Stimulated activated CD4-positive, alpha-beta T cell treated with anti-CD3 and anti-CD28 coated beads, Interleukin-15, amount 100 ng/mL, for 1 hour (primary cell): ENCODE data around the gene PRDM15.
A peak's percentile ranks its signal among the peaks of the same experiment; 100 is the strongest.

Source experiments
- DNase-seq, 2 donors: peaks; one replicate each; pipeline ENCODE4 v3.0.0-alpha.2; 2020; ENCODE audit warnings: low read depth in 1 of 2, low spot score in 1 of 2

PRDM15 gene

DNA sequence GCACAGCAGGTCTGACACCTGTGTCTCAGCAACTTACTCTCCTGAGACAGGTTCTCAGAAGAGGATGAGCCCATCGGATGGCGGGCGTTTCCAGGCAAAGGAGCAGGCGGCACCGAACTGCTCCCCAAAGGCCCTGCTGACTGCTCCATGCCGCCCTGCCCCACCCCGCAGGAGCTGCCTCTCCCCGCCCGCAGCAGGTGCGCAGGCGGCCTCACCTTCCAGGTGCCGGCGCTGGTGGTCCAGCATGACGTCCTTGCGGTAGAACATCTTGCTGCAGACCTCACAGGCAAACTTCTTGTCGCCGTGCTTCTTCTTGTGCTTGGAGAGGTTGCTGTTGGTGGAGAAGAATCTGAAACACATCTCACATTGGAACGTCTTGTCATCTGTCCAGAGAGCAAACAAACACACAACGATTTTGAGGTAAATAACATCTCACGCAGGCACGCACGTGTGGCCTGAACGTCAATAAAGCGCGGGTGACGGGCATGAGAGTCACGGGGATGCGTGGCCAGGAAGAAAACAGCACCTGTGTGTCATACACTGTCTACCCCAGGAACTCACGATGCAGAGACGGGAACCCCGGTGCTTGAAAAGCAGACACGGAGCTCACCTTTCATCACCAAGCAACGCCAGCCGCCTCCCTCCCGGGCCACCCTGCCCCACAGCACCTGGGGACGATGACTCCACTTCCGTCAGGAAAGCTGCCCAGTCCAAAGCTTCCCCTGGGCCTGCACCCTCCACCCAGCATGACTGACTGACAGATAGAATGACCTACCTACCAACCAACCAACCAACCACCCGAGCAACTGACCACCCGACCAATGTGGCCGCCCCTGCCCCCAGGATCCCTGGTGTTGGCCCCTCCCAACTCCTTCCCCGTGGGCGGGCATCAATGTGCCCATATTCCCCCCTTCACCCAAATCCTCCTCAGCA is 50.9 kb downstream of the PRDM15 start:
- DNase-seq: no peak

DNA sequence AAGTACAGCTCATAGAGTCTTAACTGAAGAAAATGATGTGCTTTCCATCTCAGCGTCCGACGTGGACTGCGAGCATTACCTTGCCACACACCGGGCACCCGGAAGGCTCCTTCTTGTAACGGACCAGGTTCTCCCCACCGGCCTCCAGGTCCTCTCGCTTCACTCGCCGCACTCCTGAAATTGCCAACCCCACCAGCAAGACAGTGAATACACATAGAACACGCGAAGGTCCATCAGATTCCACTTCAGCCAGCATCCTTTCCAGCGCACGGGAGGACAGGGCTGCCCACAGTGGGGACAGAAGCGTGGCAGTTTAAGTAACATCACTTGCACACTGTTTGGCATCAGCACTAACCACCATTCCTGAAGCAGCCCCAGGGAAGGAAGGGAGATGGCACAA is 53.3 kb downstream of the PRDM15 start:
- no peak for DNase-seq

DNA sequence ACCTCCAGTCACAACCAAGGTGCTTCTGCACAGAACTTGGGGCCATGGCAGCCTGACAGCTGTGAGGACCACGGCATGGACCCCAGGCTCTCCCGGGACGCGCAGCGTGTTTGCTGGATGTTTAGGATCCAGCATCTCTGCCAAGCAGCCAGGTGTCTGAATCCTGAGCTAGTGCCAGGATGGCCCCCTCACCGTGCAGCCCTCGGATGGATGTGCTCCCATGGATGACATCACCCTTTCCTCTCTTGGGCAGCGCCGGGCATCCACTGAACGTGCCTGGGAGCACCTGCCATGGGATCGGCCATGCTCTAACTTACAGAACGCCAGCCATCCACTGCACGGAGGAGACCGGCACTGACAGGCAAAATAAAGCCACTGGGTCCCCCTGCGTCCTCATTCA is 53.9 kb downstream of the PRDM15 start:
- no peak for DNase-seq

DNA sequence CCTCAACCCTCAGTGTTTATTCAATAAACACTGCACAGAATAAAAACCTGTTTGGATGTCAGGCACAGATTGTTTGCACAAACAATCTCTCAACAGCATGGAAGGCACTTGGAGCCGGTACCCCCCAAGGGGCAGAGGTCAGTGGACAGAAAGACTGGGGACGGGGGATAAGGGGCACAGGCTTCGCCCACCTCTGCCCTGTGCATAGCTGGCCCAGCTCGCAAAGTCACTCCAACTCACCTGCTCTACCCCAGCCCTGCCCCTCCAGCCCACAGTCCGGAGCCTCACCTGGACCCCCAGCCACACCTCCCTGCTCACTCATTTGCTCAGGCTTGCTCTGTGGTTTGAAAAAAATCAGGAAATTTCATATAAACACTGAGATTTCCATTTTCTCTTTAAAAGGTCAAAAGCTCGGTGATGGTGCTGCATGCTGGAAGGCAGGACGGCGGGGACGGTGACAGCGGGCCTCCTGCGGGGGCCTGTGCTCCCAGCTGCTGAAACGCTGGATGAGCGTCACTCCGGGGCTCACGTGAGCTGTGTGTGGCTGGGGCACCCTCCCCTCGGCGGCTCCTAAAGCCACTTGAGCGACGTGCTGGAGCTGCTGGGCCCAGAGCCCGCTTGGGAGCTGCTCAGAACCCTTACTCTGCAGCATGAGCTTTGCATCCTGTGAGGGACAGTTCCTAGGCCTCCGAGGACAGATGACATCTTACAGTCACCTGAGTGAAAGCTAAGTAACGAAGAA is 54.5 kb downstream of the PRDM15 start:
- DNase-seq: no peak

DNA sequence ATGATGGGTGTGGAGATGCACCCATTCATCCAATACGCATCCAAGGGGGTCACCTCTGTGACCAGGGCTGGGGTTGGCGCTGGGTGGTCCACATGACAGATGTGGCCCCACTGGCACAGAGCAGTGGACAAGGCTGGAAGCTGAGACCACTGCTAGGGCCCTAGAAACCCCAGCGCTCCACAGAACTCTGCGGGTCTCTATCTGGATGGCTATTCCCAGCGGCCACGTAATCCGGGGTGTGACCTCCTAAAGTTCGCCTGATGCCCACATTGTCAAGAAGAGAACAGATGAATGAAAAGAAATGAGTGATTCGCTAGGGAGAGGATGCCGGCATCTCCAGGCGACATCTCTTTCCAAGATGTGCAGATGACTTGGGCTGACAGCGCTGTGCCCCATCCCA is 55.2 kb downstream of the PRDM15 start:
- DNase-seq: no peak

DNA sequence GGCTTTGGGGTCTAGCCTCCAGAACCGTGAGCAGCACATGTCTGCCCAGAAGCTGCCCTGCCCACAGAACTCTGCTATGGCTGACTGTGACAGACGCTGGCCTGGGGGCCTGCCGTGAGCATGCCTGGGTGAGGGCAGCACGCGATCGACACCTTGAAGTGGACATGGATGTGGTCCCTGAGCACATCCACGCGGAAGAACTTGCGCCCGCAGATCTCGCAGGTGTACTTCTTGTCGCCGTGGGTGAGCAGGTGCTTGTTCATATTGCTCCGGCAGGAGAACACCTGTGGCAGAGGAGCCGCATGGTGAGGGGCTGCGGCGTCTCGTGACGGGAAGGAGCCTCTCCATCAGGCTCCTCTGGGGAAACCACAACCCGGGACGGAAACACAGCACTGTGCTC is 56.0 kb downstream of the PRDM15 start:
- no peak for DNase-seq

DNA sequence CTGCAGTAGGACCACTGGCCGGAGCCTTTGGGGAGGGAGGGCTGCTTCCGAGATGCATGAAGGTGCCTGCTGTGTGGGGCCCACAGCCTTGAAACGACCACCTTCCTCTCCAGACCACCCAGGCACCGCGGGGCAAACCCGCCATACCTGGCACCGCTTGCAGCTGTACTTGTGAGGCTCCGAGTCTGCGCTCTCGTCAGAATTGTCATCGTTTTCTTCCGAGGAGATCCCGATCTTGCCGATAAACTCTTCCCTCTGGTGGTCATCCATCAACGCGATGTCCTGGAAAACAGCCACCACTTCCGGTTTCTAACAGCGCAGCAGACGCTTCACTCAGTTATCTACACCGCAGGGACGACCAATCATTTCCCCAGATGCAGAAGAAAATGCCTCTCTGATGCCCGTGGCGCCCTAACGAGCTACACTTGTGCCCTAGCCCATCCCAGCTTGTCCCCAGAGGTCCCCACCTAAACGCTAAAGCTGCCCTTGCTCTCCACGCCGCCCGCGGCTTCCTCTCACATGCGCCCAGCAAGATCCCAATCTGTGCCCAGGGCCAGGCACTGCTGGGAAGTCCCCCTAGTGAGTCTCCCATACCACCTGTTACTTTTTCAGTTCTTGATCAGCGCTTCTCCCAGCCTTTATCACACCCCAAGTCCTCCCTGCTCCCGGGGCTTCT is 57.2 kb downstream of the PRDM15 start:
- DNase-seq: no peak

DNA sequence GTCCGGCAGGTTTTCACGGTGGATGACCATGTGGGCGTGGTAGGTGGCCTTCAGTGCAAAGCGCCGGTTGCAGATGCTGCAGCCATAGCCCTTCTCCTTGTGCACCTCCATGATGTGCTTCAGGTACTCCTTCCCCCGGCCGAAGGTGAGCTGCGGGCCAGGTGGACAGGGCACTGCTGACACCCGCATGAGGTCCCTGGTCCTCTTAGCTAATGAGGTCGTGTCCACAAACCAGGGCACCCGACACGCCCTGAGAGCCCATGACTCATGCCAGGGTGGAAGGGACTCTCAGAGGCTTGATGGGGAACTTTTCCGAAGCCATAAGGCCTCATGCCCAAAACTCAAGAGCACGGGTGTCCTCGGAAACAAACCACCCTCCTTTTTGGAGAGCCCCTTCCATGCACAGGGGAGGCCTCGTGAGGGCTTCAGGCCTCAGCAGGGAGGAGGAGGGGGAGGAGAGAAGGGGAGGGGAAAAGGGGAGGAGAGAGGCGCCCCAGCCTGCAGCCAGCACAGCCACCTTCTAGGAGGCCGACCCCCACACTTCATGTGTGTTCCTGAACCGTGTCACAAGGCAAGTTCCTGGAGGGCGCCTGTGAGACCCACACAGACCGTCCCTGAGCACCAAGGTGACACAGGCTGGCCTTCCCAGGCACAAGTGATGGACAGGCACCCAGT is 57.9 kb downstream of the PRDM15 start:
- DNase-seq: no peak

DNA sequence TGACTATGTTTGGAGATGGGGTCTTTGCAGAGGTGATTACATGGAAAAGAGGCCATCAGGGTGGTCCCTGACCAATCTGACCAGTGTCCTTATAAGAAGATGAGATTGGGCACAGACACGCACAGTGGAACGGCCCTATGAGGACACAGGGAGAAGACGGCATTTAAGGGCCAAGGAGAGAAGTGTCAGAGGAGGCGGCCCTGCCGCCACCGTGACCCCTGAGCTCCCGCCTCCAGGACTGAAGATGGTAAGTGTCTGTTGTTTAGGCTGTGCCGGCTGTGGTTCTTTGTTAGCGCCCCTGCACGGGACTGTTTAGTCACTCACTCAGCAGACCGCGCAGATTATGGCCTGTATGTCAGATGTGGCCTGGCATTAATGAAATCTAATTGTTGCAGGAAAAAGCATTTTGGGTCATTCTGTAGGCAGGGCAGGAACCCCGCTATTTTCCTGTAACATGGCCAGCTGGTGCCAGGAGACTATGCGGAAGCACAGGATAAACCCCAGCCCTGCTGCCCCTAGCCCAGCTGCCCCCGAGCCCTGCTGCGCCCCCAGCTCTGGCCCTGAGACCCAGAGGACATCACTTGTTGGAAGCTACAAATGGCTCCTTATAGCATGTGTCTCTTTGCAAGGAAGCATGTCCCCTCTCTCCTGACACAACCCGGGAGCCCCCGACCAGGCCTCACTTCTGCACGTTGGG is 58.6 kb downstream of the PRDM15 start:
- DNase-seq: no peak

DNA sequence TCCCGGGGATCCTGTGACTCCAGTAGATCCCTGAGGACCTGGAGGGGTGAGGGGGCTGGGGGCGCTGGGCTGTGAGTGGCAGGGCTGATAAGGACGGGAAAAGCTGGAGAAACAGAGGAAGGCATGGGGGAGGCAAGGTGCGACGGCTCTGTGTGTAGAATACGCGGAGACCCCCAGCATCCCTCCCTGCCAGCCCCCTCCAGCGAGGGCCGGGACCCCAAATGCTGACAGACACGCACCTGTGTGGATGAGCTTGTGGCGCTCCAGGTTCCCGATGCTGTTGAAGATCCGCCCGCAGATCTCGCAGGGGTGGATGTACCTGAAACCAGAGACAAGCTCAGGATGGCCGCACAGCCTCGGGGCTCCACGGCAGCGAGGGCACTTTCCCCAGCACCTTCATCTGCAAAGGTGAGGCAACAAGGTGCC is 59.3 kb downstream of the PRDM15 start:
- DNase-seq: no peak

DNA sequence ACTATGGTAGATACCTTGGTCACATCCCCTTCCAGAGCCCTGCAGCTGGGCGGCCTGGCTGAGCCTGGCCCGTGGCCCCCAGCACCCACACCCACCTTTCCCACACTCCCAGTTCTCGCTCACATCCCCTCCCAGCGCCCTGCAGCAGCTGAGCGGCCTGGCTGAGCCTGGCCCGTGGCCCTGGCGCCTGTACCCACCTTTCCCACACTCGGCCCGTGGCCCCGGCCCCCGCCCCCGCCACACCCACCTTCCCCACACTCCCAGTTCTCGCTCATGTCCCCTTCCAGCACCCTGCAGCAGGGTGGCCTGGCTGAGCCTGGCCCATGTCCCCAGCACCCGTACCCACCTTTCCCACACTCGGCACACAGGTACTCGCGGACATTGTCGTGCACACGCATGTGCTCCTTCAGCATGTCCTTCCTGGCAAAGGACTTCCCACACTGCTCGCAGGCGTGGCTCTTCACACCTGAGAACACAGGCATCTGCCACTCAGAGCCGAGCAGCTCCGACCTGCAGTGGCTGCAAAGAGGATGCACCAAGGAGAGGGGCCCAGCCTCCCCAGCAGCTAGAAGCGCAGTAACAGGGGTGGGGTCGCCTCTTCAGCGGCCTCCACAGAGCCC is 59.8 kb downstream of the PRDM15 start:
- DNase-seq: no peak

DNA sequence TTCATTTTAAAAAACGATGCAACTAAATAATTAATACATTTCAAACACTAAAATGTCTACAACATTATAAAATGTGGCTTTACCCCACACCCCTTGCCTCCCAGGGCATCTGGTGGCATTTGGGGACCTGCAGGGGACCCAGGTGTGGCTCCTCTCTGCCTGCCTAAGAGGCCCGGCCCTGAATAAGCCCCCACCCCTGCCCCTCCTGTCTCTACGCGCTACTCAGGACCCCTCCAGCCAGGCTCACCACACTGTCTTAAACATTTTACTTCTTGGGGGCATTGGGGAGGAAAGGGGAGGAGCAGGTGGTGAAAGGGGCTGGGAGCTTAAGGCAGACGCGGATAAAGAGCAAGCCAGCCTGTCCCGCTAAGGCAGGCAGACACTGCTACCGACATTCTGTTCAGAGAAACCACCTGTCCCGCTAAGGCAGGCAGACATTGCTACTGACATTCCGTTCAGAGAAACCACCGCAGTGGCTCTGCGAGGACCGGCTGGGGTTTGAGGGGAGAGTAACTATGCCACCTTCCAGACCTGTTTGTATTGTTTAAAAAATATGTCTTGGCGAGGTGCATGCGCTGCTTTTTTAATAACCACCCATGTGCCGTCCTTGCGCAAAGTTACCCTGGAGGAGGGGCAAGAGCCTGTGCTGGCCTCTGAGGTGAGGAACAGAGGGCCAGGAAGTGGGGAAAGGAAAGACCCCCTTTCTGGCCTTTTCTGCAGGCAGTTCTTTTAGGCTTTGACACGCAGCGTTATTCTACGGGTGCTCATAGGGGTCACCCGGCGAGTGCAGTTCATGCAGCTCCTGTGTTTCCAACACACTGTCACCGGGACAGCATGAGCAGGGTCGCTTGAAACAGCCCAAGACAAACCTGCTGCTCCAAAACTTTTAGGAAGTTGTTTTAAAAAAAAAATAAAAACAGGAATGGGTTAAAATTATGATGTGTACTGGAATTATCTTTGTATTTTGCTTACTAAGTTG is 61.0 kb downstream of the PRDM15 start:
- no peak for DNase-seq

DNA sequence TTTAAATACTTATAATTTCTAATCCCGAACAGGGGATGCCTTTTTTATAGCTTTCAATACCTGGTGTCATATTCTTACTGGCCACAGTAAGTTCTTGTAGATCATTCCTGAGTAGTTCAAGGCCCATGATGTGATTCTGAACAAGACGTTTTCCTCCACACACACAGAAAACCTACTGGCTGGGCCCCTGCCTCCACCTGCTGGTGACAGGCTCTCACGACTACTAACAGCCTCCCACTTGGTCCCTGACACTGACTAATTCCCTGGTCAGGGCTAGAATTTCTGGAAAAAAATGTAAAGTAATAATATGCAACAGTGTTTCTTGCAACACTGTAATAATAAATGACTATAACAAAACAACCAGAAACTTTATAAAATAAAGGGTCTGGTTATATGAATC is 61.9 kb downstream of the PRDM15 start:
- peak in 1 of 2 donors; percentile 12 for DNase-seq

DNA sequence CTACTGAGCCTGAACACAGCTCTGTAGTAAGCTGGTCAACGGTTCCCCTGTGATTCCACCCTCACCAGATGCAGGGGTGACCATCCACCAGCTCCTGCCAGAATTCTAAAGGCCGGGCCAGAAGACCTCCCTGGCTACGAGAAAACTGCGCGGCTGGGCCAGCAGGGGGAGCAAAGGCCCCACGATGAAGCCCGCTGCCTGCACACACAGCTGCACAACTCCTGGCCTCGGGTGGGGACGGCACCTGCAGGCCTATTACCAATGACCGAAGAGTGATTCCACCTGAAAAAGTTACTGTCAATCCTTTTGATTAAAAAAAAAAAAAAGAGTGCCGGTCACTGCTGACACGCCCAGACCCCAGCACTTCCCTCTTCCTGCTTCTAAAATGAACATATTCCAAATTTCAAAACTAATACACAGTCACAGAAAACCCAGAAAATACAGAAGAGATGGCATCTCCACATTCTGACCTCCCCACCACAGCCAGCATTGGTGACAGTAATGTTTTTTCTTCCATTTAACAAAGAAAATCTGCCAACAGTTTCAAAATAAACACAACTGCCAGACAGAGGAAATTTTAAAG is 62.5 kb downstream of the PRDM15 start:
- peak; percentile 30 to 46 for DNase-seq

DNA sequence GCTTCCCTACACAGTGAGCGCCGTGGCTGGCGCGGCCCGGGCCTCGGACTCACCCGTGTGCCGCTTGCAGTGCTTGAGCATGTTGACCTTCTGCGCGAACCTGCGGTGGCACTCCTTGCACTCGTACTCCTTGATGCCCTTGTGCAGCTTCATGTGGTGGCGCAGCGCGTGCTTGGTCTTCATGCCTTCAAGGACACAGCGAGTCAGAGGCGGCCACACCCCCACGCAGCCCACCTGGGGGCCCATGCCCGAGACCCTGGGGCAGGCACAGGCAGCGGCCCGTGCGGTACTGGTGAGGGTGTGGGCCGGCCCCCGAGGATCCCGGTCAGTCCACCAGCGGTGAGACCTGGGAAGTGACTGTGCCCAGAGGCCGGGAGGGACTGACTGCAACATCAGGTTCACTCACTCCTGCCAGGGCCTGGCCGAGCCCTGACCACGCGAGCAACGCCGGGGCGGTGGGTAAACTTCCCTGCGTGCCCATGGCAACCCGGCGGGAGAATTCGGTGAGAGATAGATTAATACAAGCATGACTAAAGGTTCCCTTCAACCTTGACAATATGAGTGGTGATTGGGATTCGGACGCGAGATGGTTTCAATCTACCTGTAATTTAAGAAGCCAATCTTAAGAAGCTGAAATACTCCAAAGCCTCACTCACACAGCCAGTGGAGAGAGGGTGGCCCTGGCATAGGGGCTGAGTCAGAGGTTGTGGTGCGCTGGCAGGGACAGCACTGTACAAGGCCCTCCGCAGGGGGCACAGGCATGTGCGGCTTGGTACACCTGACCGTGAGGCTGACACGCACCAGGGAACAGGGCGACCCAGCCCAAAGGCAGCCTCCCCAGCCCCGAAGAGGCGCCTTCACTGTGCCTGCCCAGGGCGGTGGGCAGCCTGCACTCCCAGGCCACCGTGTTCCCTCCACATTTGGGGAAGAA is 63.2 kb downstream of the PRDM15 start:
- no peak for DNase-seq

DNA sequence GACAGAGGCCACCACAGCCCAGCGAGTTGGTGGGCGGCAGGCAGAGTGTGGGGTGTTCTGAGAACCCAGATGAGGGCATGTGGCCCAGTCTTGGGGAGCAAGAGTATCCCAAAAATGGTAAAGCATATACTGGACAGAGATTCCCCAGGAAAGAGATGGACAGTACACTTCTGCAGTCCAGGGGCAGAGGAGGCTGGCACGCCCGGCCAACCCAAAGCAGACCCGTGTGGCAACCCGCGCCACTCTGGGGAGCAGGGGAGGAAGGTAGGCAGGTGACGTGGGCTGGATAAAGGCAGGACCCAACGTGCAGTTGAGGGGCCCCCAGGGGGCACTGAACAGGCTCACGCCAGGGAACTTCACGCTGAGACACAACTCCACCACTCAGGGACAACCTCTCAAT is 65.9 kb downstream of the PRDM15 start:
- DNase-seq: no peak

DNA sequence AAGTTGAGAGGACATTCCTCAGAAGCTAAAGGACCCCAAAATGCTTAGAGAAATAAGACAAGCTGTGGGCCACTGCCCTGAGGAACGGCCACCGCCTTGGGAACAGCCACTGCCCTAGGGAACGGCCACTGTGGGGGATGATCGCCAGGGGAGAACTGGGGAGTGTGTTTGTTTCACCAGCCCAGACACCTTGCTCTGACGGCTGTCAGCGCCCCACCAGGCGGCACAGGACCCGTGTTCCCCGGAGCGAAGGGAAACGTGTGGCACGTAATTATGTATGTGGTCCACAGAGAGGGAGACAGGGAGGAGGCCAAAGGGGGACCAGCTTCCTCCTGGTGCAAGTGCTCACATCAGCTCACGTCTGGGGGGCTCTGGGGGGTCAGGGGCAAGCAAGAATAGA is 66.5 kb downstream of the PRDM15 start:
- no peak for DNase-seq

DNA sequence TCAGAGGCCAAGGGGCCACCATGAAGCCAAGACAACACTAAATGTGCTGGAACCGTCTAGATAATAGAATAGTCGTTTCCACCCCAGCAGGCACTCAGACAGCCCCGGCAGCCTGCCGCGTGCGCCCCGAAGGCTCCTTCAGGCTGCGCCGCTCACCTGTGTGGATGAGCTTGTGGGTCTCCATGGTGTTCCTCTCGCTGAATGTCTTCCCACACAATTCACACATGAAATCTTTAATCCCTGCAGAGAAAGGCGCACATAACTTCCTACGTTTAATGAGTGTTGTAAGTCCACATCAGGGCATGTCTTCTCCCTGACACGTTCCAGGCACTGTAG is 68.6 kb downstream of the PRDM15 start:
- no peak for DNase-seq
